ENCODE results near the gene CRYBG1. TPM values are rescaled to one million over a fixed set of nuclear protein-coding genes. Genes with fewer than 3 reads are reported as not detected.

Gene CRYBG1
- total RNA-seq, 1 donor from 2014 or later, result 0.06 TPM

DNA sequence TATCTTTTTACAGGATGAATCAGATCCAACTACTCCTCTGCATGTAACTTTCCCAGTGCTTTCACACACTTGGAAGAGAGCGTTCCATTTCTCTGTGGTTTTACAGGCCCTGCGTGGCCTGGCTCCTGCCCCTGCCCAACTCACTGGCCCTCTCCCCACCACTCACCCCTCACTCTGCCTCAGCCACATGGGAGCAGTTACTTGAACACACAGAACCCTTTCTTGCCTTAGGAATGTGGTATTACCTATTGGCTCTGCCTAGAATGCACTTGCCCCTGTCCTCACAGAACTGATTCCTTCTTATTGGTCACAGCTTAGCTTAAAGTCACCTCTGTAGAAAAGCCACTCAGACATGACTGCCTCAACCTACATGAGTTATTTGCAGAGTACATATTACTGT lies 108.4 kb downstream of the CRYBG1 start:
- Histone ChIP-seq H3F3A (ENCODE audit: low read depth) (no peaks in the 10 kb centered on the region), H4K20me1 (ENCODE audit: low read depth) (no peaks in the 10 kb centered on the region), H3K79me2 (ENCODE audit: low read depth) (no peaks in the 10 kb centered on the region), H3K4me2 (no peak overlapping the region), H3K36me3 (no peaks in the 10 kb centered on the region), H3K4me3 (no peak overlapping the region), H3K9me3 (ENCODE audit: low read depth) (no peaks in the 10 kb centered on the region), H3K27me3 (no peaks in the 10 kb centered on the region), H3K9ac (no peak overlapping the region), H3K4me1 (no peaks in the 10 kb centered on the region), H2AFZ (replicated peaks) (peak overlapping the region; percentile 74), H3K27ac (no peak overlapping the region)
- no peak overlapping the region for H3K27ac Mint-ChIP-seq
- no peaks in the 10 kb centered on the region for H3K36me3 Mint-ChIP-seq
- DNase-seq (ENCODE audit: low spot score), result no peak
- no peak overlapping the region for H3K4me3 Mint-ChIP-seq
- no peaks in the 10 kb centered on the region for H3K27me3 Mint-ChIP-seq (ENCODE audit: insufficient read depth, low read depth)
- no peak for TF ChIP-seq CTCF (IDR thresholded peaks at IDR 0.05)
- TF ChIP-seq EZH2 (IDR thresholded peaks at IDR 0.05), result no peak
- no peak for TF ChIP-seq EZH2phosphoT487 (IDR thresholded peaks at IDR 0.05)
- no peaks in the 10 kb centered on the region for H3K9me3 Mint-ChIP-seq
- no peaks in the 10 kb centered on the region for H3K4me1 Mint-ChIP-seq

- H3K9me3 ChIP-seq (ENCODE audit: low read depth), result no peaks in the 10 kb centered on the region
- no peaks in the 10 kb centered on the region for H3K27me3 ChIP-seq
- H3K36me3 Mint-ChIP-seq, result no peaks in the 10 kb centered on the region
- TF ChIP-seq EZH2phosphoT487 (IDR thresholded peaks at IDR 0.05) (no peak), EZH2 (IDR thresholded peaks at IDR 0.05) (no peak), CTCF (IDR thresholded peaks at IDR 0.05) (no peak)
- H3K4me2 ChIP-seq, result no peak overlapping the region
- H3K36me3 ChIP-seq, result no peaks in the 10 kb centered on the region
- no peak overlapping the region for H3K27ac Mint-ChIP-seq
- no peak overlapping the region for H3K4me3 Mint-ChIP-seq
- no peak overlapping the region for H3K4me3 ChIP-seq
- no peaks in the 10 kb centered on the region for H3K27me3 Mint-ChIP-seq (ENCODE audit: insufficient read depth, low read depth)
- no peaks in the 10 kb centered on the region for H3K9me3 Mint-ChIP-seq
- H2AFZ ChIP-seq (replicated peaks), result no peak overlapping the region
- no peak for DNase-seq (ENCODE audit: low spot score)
- H3K79me2 ChIP-seq (ENCODE audit: low read depth), result no peaks in the 10 kb centered on the region
- H3K27ac ChIP-seq, result no peak overlapping the region
- H3F3A ChIP-seq (ENCODE audit: low read depth), result no peaks in the 10 kb centered on the region
- H3K4me1 Mint-ChIP-seq, result no peaks in the 10 kb centered on the region
- H3K4me1 ChIP-seq, result no peaks in the 10 kb centered on the region
- H3K9ac ChIP-seq, result no peak overlapping the region
- H4K20me1 ChIP-seq (ENCODE audit: low read depth), result no peaks in the 10 kb centered on the region
Measured at GRCh38 chr6:106469882-106470281, 109.4 kb downstream of the CRYBG1 start.

DNA sequence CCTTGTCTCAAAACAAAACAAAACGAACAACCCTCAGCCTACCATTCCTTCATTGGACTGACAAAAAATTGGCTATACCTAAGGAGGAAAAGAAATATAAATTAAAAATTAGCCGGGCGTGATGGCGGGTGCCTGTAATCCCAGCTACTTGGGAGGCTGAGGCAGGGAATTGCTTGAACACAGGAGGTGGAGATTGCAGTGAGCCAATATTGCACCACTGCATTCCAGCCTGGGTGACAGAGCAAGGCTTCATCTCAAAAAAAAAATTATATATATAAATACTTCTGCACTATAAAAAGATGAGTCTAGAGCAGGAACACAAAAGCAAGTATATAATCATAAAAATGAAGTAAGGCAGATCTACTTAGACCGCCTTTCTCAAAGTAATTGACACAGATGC lies 109.8 kb downstream of the CRYBG1 start:
- H3K4me1 ChIP-seq, result no peaks in the 10 kb centered on the region

More for the DNA sequence above, 109.8 kb downstream of the CRYBG1 start:
- Mint-ChIP-seq H3K4me3 (no peak overlapping the region), H3K9me3 (no peaks in the 10 kb centered on the region), H3K27me3 (ENCODE audit: insufficient read depth, low read depth) (no peaks in the 10 kb centered on the region), H3K36me3 (no peaks in the 10 kb centered on the region), H3K4me1 (no peaks in the 10 kb centered on the region), H3K27ac (no peak overlapping the region)
- no peak for DNase-seq (ENCODE audit: low spot score)
- TF ChIP-seq EZH2 (IDR thresholded peaks at IDR 0.05) (no peak), CTCF (IDR thresholded peaks at IDR 0.05) (no peak), EZH2phosphoT487 (IDR thresholded peaks at IDR 0.05) (no peak)
- H2AFZ ChIP-seq (replicated peaks), result no peak overlapping the region
- H3K9ac ChIP-seq, result no peak overlapping the region
- H3K27ac ChIP-seq, result no peak overlapping the region
- no peaks in the 10 kb centered on the region for H4K20me1 ChIP-seq (ENCODE audit: low read depth)
- H3K4me3 ChIP-seq, result no peak overlapping the region
- H3K79me2 ChIP-seq (ENCODE audit: low read depth), result no peaks in the 10 kb centered on the region
- H3K9me3 ChIP-seq (ENCODE audit: low read depth), result no peaks in the 10 kb centered on the region
- H3F3A ChIP-seq (ENCODE audit: low read depth), result no peaks in the 10 kb centered on the region
- H3K4me2 ChIP-seq, result no peak overlapping the region
- H3K27me3 ChIP-seq, result no peaks in the 10 kb centered on the region
- no peaks in the 10 kb centered on the region for H3K36me3 ChIP-seq

Measured in neural progenitor cell (in vitro differentiated cells).